Measurements from ENCODE around the gene VEGFB. TPM values are rescaled to one million over a fixed set of nuclear protein-coding genes. Genes with fewer than 3 reads are reported as not detected.

VEGFB gene
- 305 TPM for total RNA-seq
- long read RNA-seq, transcript VEGFB-202 (7 exons, 979 nt) = major isoform, 307 of 545 reads
- long read RNA-seq, transcript VEGFB-201 (7 exons, 1,380 nt) = minor isoform, 144 of 545 reads
- long read RNA-seq, partial matches to known transcripts = 56 of 545 reads
- long read RNA-seq, other reads (novel, unspliced or antisense) = 36 of 545 reads

- ATAC-seq (peak; percentile 67), DNase-seq (peak; percentile 89)
- intact Hi-C loops (cut with micrococcal nuclease) = no loop called here
Observed at GRCh38 chr11:64233913-64234586, at the start of gene VEGFB. TSS of gene VEGFB (plus strand) at chr11:64234584. CDS start at chr11:64234834, 250 bp downstream.

DNA sequence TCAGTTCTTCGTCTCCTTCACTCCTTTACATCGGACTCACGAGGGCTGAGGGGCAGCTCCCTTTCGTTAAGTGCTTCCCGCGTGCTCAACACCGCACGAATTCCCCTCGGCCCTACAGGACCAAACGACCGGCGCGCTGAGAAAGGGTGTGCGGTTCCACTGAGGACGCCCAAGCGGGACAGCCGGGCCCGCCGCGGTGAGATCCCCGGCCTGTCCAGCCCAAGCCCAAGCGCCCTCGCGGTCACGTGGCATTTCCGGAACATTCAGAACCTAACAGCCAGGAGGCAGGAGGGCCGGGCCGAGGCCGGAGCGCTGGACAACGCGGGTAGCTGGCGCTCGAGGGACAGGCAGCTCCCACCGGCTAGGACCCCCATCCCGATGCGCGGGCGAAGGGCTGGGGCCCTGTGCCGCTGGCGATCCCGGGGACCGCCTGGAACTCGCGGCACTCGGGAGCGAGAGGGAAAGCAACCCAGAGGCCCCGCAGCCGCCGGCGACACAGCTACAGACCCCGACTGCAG lies 49.1 kb upstream of the VEGFB start:
- intact Hi-C loops (cut with micrococcal nuclease) = no loop called here
- DNase-seq (peak; percentile 92), ATAC-seq (peak; percentile 57)

- DNase-seq (peak; percentile 98), ATAC-seq (peak; percentile 88)
- intact Hi-C loops (cut with micrococcal nuclease) = no loop called here
Observed at GRCh38 chr11:64185693-64186491, 48.5 kb upstream of the VEGFB start, which contains the start of gene STIP1. TSS of gene STIP1 (plus strand) at chr11:64186171. CDS start at chr11:64186262, 91 bp downstream.

DNA sequence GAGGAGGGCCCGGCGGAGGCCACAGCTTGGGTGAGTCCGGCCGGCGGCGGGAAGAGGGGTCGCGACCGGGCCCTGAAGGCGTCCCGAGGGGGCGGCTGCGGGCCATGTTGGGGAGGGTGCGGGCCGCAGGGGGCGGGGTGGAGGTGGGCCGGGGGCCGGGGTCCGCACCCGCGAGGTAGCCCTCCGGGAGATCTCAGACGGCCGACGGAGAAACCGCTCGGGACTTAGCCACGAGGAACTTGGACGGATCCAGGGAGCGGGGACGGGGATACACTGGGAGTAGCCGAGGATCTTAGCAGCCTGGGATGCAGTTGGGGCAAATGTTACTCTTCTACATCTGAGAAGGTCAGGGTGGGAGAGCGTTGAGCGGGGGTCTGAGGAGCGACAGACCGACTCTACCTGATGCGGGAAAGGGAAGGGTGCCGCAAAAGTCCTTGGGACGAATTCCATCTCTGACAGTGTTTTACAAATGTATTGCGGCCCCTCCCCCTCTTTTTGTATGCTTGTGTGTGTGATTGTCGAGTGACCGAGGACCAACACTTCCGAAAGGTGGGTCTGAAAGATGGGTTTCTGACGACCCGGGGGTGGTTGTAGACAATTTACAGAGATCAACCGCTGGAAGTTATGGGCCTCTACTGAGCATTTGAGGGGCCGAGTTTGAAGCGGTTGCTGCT lies 47.8 kb upstream of the VEGFB start:
- DNase-seq (no peak), ATAC-seq (no peak)
- intact Hi-C loops (cut with micrococcal nuclease) = no loop called here

- ATAC-seq = no peak
- DNase-seq = no peak
- intact Hi-C loops (cut with micrococcal nuclease) = no loop called here
Observed at GRCh38 chr11:64192434-64192833, 42.0 kb upstream of the VEGFB start.

DNA sequence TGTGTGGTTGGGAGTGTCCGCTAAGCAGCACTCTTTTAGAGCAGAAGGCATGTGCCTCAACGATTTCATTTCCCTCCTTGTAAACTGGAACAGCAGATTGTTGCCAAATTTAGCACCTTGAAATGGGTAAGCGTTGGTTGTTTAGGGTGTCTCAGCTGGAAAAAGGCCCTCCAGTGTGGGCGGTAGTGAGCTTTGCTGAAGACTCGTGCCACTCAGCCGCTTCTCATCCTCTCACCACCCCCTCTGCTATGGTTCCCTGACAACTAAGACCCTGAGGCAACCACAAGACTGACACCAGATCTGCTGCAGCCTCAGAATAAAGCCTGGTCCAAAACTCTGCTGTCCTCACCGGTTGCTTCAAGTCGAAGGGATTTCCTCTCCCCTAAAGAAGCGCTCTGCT lies 37.8 kb upstream of the VEGFB start:
- ATAC-seq (no peak), DNase-seq (no peak)
- intact Hi-C loops (cut with micrococcal nuclease) = no loop called here

DNA sequence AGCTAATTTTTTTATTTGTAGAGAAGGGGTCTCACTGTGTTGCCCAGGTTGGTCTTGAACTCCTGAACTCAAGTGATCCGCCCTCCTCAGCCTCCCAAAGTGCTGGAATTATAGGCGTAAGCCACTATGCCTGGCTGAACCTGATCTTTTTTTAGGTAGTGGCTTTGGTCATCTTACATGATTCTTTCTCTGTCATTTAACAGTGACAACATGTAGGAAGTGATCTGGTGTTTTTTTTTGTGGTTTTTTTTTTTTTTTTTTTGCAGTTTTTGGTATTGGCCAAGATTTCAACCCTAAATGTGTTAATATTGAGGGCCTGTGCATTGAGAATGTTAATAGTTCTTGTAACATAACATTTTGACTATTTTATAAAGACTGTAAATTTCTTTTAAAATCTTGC lies 35.9 kb upstream of the VEGFB start:
- ATAC-seq (no peak), DNase-seq (no peak)
- intact Hi-C loops (cut with micrococcal nuclease) = no loop called here

DNA sequence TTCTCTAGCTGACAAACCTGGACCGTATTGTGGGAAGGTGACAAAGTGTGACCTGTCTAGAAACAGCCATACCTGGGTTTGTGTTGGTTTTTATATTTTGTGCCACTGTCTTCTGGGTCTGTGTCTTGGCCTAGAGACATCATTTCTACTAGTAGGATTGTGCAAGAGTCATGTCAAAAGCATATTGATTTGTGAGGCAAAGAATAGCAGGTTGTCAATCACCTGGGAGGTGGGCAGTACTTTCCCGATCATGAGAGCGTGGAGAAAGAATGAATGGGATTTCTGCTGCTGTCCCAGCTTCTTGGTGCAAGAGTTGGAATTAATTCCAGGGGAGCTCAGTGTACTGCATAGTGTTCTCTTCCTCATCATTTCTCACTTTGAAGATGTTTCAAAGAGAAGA lies 32.8 kb upstream of the VEGFB start:
- intact Hi-C loops (cut with micrococcal nuclease) = no loop called here
- ATAC-seq (no peak), DNase-seq (no peak)

- DNase-seq = no peak
- ATAC-seq = no peak
- intact Hi-C loops (cut with micrococcal nuclease) = no loop called here
Observed at GRCh38 chr11:64202992-64203391, 31.4 kb upstream of the VEGFB start.

DNA sequence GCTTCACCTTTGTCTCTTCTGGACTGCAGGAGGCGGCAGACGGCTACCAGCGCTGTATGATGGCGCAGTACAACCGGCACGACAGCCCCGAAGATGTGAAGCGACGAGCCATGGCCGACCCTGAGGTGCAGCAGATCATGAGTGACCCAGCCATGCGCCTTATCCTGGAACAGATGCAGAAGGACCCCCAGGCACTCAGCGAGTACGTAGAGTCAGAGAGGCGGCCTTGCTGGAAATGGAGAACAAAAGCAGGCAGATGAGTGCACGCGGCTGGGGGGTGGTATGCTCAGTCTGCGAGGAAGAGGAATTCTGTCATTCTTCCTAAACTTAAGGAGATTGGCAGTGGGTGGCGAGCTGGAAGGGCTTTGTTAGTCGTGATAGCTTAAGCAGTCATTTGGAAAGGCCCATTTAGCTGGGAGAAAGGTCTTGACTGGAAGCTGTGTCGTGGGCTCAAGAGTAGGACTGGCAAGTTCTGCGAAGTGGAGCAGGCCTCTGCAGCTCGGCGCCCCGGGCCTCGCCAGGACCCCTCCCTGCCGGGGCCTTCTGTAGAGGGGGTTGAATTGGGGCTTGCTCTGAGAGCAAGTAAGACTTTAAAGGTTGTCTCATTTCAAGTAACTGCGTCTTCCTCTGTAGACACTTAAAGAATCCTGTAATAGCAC lies 30.8 kb upstream of the VEGFB start:
- no peak for ATAC-seq
- intact Hi-C loops (cut with micrococcal nuclease) = no loop called here
- no peak for DNase-seq

GRCh38 chr11:64204080-64204440 lies 30.3 kb upstream of the VEGFB start:
- intact Hi-C loops (cut with micrococcal nuclease) = no loop called here
- ATAC-seq (no peak), DNase-seq (no peak)

DNA sequence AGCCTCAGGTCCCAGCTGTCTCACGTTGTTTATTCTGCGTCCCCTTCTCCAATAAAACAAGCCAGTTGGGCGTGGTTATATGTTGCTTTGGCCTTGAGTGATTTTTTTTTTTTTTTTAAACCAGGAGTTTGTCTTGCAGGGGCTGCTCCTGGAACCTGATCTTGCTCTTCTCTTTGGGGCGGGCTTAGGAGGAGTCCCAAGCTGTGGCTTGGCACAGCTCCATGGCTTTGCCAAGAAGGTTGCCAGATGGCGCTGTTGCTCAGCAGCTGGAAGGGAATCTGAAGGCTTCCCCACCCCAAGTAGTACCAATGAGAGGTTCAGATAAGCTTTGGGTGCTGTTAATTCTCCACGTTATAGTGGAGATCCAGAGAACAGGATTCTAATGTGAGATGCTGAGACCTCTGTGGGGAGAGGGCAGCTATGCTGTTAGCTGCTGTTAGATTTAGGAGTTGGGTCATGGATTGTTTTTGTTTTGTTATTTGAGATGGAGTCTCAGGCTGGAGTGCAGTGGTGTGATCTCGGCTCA lies 29.9 kb upstream of the VEGFB start:
- intact Hi-C loops (cut with micrococcal nuclease) = no loop called here
- ATAC-seq (peak; percentile 64), DNase-seq (peak; percentile 88)

GRCh38 chr11:64206457-64207255 lies 27.7 kb upstream of the VEGFB start, which contains the start of gene FERMT3:
TSS of gene FERMT3 (plus strand) at chr11:64206721. CDS start at chr11:64207365, 644 bp downstream.
- DNase-seq (peak; percentile 78), ATAC-seq (peak; percentile 43)
- intact Hi-C loops (cut with micrococcal nuclease) = no loop called here

- ATAC-seq (peak; percentile 72), DNase-seq (peak; percentile 78)
- intact Hi-C loops (cut with micrococcal nuclease) = no loop called here
Observed at GRCh38 chr11:64207256-64208085, 26.9 kb upstream of the VEGFB start.

DNA sequence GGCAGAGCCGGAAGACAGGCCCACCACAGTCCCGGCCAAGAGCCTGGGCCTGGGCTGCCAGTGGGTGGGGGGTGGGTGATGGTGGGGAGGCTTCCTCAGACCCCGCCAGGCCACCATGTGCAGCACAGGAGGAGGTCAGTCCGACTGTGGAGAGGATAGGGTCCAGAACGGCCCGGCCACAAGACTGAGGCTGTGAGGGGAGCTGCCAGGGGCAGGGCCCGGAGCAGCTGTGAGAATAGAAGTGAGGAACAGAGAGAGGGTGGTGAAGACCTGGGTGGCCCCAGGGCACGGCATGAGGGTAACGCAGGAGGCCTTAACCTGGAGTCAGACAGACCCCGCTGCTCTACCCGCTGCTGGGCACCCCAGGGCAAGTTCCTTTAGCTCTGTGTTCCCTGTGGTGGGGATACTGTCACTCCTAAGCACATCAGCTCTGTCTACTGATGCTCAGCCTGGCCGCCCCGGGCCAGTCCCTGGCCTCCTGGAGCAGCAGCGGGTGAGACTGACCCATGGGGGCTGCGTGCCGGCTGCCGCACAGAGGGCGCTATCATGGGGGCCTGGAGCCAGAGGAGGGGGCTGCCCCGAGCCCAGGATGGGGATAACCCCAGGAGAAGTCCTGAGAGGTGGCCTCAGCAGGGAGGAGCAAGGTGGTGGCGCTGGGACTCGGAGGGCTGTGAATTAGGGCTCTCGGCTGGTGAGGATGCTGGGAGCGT lies 26.1 kb upstream of the VEGFB start:
- peak; percentile 3 for ATAC-seq
- intact Hi-C loops (cut with micrococcal nuclease) = no loop called here
- no peak for DNase-seq

DNA sequence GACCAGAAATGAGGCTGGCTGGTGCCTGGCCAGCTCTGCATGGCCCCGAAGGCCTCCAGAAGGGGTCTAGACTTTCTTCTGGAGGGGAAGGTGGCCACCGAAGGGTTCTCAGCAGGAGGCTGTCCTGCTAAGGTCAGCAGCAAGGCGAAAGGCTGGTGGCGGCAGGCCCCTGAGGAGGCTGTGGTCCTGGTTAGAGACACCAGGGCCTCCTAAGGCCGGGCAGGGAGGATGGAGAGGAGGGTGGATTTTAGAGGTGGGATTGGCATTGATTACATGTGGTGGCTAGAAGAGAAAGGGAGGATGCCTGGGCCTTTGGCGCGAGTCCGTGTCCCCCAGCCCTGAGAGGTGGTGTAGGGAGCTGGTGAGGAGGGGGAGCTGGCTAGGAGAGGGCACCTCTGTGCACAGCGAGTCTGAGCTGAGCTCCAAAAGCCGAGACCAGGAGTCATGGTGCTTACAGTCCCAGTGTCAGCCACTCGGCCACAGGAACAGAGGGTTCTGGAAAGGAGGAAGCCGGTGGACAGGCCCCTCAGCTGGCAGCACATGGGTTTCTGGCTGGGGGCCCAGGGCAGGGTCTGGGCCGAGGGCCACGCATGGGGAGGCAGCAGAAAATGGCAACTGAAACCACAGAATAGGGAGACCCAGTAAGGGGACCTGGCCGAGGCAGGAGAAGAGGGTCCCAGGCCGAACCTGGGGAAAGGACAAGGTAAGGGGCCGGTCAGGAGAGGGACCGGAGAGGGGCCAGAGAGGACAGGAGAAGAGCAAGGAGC lies 25.4 kb upstream of the VEGFB start:
- no peak for ATAC-seq
- intact Hi-C loops (cut with micrococcal nuclease) = no loop called here
- no peak for DNase-seq
